HG03060 (cell line): ENCODE data around the gene OR6V1.
"Not testable (repeated sequence)": the region's sequence is repeated elsewhere in the genome, so short reads cannot be mapped to it uniquely, and the experiment has no call there.

Experiments
- ATAC-seq: cut with Tn5 transposase; IDR thresholded peaks from one replicate; pipeline ENCODE4 v1.9.1; 2021; ENCODE audit warnings: low read depth, moderate number of reproducible peaks; ENCODE audit not compliant: unreplicated experiment

The OR6V1 gene

GRCh38 chr7:143042159-143042789 is 9.9 kb upstream of the OR6V1 start:
- ATAC-seq = no peak

GRCh38 chr7:143042790-143043271 is 9.3 kb upstream of the OR6V1 start:
- no peak for ATAC-seq

GRCh38 chr7:143043391-143043790 is 8.8 kb upstream of the OR6V1 start:
- ATAC-seq = no peak

GRCh38 chr7:143046426-143046851 is 5.7 kb upstream of the OR6V1 start:
- ATAC-seq = no peak

GRCh38 chr7:143047326-143047725 is 4.8 kb upstream of the OR6V1 start:
- no peak for ATAC-seq

GRCh38 chr7:143048827-143049226 is 3.3 kb upstream of the OR6V1 start:
- no peak for ATAC-seq

GRCh38 chr7:143049362-143049761 is 2.8 kb upstream of the OR6V1 start:
- ATAC-seq = no peak

GRCh38 chr7:143050931-143051330 is 1.2 kb upstream of the OR6V1 start:
- no peak for ATAC-seq

GRCh38 chr7:143054621-143055020 is 2.5 kb downstream of the OR6V1 start:
- no peak for ATAC-seq

GRCh38 chr7:143055754-143056153 is 3.6 kb downstream of the OR6V1 start:
- ATAC-seq = no peak

- no peak for ATAC-seq
These were observed 11.6 kb downstream of the OR6V1 start for GRCh38 chr7:143063741-143064140.

- no peak for ATAC-seq
These were observed 16.3 kb downstream of the OR6V1 start for GRCh38 chr7:143068446-143068845.

GRCh38 chr7:143069912-143070500 is 17.9 kb downstream of the OR6V1 start:
- ATAC-seq = no peak

- ATAC-seq = no peak
These were observed 21.4 kb downstream of the OR6V1 start for GRCh38 chr7:143073556-143073955.

GRCh38 chr7:143074141-143074540 is 22.0 kb downstream of the OR6V1 start:
- ATAC-seq = no peak

GRCh38 chr7:143085109-143085508 is 33.0 kb downstream of the OR6V1 start:
- no peak for ATAC-seq

- not testable (repeated sequence) for ATAC-seq
These were observed 33.5 kb downstream of the OR6V1 start for GRCh38 chr7:143085610-143086009.

- ATAC-seq = not testable (repeated sequence)
These were observed 36.5 kb downstream of the OR6V1 start for GRCh38 chr7:143088549-143089231.

GRCh38 chr7:143096146-143096545 is 44.0 kb downstream of the OR6V1 start:
- no peak for ATAC-seq

GRCh38 chr7:143099579-143099978 is 47.4 kb downstream of the OR6V1 start:
- ATAC-seq = not testable (repeated sequence)
